Putamen (tissue), 1 donor: ENCODE measurements around the gene USP35.

Source experiments
- DNase-seq: peaks from one replicate; pipeline ENCODE4 v3.0.0-alpha.2; 2016; ENCODE audit warnings: low spot score

Gene USP35, protein sequence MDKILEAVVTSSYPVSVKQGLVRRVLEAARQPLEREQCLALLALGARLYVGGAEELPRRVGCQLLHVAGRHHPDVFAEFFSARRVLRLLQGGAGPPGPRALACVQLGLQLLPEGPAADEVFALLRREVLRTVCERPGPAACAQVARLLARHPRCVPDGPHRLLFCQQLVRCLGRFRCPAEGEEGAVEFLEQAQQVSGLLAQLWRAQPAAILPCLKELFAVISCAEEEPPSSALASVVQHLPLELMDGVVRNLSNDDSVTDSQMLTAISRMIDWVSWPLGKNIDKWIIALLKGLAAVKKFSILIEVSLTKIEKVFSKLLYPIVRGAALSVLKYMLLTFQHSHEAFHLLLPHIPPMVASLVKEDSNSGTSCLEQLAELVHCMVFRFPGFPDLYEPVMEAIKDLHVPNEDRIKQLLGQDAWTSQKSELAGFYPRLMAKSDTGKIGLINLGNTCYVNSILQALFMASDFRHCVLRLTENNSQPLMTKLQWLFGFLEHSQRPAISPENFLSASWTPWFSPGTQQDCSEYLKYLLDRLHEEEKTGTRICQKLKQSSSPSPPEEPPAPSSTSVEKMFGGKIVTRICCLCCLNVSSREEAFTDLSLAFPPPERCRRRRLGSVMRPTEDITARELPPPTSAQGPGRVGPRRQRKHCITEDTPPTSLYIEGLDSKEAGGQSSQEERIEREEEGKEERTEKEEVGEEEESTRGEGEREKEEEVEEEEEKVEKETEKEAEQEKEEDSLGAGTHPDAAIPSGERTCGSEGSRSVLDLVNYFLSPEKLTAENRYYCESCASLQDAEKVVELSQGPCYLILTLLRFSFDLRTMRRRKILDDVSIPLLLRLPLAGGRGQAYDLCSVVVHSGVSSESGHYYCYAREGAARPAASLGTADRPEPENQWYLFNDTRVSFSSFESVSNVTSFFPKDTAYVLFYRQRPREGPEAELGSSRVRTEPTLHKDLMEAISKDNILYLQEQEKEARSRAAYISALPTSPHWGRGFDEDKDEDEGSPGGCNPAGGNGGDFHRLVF

DNA sequence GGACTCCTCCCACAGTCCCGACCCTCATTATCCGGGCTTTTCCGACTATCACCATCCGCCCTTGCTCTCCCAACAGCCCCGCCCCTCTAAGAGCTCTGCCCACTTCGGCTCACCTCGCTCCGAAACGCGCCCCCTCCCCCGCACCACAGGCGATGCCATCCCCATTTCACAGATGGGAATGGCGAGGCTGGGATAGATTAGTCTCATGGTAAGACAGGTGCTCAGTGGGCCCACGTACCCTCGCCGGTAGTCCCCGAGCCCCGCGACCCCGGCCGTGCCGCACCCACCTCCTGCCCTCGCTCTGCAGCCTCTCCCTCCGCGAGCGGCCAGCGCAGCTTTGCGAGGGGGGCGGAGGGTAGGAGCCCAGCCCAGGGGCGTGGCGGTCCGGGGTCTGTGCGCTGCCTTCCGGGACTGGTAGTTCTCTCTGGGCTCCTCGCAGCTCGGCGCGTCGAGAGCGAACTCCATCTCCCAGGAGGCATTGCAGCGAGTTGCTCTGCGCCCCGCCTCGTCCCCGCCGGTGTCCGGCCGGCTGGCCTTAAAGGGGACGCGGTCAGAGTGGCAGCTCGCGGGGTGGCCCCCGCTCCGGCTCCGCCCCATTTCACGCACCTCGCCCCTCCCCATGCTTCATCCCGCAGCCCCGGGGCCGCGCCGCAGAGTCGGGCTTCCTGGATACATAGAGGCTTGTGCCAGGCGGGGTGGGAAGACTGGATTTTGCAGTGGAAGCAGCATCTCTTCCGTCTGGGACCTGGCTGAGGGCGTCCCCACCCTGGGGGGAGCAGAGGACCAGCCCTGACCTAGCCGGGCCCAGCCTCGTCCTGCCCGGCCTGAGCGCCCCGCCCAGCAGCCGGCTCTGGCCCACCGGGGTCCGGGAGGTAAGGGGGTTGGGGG lies at the start of gene USP35, which contains the start of gene KCTD21:
TSS of gene USP35 (plus strand) at position 634 of the 888 bp plus-strand sequence. CDS start 7,327 bp downstream, outside the sequence.
TSS of gene KCTD21 (minus strand) at position 341 of the 888 bp plus-strand sequence. CDS start 14,072 bp downstream, outside the sequence.
- DNase-seq, result peak; percentile 96

DNA sequence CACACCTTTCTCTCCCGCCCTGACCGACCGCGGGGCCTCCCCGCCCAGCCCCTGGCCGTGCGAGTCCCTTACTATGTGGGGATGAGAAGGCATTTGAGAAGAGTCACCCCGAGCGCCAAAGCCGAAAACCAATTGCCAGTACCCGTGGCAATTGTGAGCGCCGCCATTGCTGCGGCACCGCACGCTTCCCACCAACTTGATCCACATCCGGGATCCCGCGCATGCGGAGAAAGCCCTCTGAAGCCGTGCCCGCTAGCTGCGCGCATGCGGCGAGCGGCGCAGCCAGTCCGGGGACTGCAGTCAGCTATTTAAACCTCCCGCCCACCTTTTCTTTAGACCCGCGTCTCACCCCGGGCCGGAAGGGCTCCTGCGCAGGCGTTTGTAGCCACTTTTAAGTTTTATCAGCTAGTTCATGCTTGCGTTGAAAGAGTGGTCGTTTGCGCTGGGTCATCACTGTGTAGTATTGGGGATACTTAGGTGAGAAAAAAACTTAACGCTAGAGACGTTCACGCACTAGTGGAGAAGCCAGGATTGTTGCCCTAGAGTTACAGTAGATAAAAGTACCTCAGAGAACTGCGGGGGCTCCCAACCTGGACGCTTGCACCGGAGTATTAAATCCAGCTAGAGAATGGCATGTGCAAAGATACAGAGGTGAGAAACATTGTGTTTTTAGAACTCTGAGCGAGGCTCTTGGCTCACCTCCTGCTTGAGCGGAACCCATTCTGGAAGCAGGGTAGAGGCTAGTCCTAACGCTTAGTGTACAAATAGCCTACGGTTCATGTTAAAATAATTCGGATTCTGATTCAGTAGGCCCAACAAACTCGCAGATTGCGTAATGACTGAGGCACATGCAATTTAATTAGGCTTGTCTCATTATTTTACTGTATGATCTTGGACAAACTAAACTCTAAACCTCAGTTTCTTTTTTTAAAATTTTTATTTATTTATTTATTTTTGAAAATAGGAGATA lies 49.0 kb upstream of the USP35 start, which contains the start of gene ALG8:
TSS of gene ALG8 (minus strand) at position 205 of the 970 bp plus-strand sequence. CDS start at position 167, 38 bp downstream.
- peak; percentile 93 for DNase-seq

DNA sequence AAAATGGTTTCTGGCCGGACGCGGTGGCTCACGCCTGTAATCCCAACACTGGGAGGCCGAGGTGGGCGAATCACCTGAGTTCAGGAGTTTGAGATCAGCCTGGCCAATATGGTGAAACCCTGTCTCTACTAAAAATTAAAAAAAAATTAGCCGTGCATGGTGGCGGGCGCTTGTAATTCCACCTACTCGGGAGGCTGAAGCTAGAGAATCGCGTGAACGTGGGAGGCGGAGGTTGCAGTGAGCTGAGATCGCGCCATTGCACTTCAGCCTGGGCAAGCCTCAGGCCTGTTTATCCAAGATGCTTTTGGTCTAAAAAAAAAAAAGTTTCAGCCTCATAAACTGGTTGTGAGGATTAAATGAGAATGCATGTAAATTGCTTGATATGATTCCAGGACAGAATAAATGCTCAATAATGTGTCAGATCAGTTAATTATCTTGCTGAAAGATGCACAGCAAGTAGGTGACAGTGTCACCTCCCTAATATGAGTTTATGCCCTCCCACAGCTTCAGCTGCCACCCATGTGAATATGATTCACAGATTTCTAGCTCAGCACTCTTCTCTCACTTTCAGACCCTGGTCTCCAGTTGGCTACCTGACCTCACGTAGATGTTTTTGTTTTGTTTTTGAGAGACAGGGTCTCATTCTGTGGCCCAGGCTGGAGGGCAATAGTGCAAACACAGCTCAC lies 48.2 kb upstream of the USP35 start:
- DNase-seq, result peak; percentile 65

DNA sequence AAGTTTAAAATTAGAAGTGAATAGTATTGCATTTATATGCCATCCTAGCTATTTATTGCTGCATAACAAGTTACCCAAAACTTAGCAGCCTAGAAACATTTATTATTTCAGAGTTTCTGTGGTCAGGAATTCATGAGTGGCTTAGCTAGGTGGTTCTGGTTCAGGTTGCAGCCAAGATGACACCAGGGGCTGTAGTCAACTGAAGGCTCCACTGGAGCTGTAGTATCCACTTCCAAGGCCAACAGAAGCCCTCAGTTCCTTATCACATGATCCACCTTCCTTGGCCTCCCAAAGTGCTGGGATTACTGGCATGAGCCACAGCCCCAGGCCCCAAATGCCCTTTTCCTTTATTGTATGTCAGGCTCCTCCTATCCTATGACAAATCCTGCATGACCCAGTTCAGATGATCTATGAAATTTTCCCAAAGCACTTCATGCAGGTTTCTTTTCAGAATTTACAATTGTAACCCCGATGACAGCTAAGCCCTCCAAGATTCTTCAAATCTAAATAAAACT lies 43.2 kb upstream of the USP35 start:
- no peak for DNase-seq

DNA sequence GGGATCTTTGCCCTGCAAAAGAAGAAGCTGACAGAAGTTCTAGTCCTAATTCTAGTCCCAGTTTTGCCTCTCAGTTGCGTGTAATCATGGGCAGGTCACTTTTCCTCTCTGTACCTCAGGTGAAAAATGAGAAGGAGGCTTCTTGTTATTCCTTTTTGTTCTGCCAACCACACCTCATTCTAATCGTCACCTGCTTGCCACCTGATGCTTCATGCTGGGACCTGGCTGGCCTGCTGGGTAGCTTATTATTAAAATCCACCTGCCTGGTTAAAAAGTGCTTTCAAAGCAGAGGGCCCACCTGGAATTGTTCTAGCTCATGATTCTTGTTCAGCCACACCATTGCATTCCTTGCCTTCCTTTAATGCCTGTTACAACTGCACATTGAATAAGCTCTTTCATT lies 40.9 kb upstream of the USP35 start:
- no peak for DNase-seq

DNA sequence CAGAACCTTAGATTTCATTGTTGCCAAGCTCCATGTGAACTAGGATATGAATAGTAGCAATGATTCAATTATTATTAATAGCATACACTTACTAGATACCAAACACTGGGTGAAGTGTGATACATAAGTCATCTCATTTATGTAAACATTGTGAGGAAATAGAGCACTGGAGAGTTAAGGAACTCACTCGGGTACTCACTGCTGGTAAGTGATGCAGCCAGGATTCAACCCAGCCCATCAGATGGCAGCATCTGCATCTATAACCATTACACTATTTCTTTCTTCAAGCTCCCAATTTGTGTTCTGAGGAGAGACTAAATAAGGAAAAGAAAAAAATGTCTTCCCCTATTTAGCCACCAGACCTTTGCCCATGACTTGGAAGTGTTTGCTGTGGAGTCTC lies 39.1 kb upstream of the USP35 start:
- no peak for DNase-seq

DNA sequence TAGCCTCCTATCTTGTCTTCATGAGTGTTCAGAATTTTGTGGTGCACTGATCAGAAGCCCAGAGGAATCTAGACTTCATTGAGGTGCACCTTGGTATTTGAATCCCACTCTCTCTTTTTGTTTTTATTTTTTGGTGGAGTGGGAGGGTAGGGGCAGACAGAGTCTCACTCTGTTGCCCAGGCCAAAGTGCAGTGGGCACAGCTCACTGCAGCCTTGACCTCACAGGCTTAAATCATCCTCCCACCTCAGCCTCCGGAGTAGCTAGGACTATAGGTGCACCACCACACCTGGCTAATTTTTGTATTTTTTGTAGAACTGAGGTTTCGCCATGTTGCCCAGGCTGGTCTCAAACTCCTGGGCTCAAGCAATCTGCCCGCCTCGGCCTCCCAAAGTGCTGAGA lies 38.4 kb upstream of the USP35 start:
- no peak for DNase-seq

DNA sequence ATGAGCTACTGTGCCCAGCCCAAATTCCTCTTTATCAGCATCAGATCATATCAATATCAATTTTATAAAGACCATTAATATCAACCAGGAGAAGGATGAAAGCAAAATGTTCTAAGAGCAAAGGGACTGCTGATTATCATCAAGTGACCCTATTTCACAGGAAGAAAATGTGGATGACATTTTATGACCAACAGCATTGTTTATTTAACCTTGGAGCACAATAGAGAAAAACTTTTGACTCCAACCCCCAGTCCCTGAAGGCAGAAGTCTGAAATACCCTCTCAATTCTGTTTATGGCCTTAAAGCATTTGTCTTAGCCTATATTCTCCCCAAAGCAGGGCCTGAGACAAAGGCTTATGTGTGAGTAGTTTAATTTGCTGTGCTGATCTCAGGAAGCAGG lies 38.0 kb upstream of the USP35 start:
- no peak for DNase-seq

DNA sequence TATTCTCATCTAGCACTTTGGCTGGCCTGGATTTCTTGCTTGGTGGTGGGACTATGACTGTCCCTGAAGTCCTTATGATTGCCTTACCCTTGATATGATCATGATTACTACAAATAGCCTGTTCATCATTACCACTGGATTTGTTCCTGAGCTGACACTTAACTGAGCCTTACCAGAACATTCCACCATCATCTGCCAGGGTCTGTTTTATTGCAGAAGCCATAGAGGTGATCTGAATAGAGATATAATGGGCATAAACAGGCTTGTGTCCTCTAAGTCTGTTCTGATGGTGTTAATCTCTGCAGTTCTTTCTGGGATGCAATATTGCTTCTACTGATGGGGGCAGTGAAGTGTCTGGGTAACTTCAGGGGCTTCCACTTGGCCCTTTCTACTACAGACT lies 36.9 kb upstream of the USP35 start:
- DNase-seq, result no peak

DNA sequence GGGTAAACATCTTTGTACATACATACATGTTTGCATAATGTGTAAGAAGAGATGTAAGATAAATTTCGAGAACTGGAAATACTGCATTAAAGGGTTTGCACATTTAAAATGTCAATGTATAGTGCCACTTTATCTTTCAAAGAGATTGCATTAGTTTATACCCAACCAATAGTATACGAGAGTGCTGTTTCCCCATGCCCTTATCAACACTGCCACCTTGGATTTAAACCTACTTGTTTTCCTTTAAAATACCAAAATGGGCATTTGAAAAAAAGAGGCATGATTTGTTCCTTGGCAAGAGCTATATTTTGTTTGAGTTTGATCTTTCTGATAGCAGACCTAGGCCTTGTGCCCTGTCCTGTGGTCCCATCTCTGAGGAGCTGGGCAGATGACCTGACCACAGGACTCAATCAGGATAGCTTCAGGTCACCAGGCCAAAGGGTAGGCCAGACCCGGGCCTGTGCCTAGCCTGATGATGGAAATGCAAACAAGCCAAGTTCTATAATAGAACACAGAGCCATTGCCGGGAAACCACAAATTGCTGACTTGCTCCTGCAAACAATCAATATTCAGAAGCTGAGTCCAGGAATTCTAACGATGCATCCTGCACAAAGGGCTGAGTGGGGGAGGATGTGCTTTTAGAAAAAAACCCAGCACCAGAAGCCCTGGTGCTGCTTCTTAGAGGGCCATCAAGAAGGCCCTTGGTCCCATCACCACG lies 32.4 kb upstream of the USP35 start:
- DNase-seq, result no peak

DNA sequence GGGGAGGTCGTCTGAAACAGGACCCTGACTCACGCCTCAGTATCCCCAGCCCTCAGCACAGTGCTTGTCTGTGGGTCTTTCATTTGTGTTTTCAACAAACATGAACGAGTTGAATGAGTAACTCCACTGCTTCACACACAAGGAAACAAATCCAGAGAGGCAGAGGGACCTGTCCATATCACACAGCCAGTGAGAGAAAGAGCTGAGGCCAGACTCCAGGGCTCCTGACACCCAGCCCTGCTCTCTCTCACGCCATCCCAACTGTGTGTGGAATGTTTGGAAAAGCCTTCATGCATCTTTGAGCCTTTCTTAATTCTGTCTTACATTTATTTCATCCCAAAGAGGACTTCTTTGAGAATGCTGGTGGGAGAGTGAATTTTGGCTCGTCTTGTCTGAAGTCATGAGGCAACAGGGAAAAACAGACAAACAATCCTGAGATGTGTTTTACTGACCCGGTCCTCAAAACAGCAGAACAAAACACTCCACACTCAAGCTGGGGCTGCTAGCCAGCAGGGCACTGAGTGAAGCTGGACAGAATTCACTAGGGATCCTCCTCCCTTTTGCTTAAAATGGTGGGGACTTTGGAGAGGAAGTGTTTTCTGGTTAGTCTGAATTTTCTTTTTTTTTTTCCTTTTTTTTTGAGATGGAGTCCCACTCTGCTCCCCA lies 29.6 kb upstream of the USP35 start:
- no peak for DNase-seq

DNA sequence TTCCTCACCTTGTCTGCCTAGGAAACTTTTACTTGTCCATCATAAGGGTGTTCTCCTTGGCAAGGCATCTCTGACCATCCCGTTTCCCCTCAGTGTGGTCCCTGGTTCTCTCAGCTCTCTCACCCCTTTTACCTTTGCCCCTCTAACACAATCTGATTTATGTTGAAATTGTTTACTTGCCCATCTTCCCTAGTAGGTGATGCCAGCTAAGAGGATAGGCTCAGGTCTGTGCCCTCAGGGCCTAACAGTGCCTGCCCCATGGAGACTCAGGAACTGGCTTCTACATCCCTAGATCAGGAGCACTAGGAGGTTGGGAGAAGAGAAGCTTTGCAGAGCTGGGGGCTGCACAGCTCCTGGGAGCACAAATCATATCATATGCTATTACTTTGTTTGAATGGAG lies 28.2 kb upstream of the USP35 start:
- no peak for DNase-seq

DNA sequence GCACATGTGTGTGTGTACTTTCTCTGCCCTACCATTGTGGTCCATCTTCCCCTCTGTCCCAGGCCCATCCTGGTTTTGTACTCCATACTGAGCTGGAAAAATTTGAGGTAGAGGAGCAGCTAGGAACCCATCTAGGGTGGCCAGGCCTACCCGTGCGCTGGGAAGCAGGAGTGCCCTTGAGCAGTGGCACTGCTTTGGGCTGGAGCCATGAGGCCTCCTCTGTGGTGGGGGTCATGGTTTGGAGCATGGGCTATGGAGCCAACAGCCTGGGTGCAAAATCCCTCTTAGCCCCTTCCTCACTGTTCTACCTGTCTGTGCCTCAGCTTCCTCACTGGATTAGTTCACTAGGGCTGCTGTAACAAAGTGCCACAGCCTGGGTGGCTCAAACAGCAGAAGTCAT lies 27.4 kb upstream of the USP35 start:
- DNase-seq, result no peak

DNA sequence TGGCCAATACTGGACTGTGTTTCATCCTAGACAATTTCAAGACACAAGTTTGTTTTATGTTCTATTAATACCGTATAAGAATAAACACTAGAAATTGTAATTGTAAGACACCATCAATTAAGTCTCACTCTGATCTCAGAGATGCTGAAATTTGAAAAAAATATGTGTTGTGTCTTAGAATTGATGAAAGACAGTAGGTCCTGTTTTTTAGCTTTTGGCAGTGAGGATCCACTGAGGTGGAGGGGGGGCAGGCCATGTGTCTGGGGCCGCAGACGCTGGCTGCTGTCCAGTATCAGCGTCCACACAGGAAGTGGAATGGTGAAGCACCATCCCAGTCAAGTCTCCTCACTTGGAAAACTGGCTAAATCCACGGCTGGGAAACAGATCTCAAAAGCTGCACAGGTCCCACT lies 26.8 kb upstream of the USP35 start:
- DNase-seq, result no peak

DNA sequence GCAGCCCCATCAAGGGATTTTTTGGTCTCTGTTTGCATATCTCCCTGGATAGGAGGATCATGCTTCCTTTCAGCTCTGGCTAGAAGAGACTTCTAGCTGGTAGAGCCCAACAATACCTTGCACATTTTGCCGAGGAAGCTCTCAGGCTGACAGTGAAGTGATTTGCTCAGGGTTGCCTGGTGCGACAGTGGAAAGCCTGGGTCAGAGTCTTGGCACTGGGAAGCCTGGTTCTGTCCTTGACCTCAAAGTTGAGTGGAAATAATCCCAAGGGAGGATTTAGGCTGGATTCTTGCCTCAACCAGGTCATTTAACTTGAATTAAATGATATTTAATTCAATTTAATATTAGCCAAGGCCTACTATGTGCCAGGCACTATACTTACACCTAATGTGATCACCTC lies 24.9 kb upstream of the USP35 start:
- no peak for DNase-seq

DNA sequence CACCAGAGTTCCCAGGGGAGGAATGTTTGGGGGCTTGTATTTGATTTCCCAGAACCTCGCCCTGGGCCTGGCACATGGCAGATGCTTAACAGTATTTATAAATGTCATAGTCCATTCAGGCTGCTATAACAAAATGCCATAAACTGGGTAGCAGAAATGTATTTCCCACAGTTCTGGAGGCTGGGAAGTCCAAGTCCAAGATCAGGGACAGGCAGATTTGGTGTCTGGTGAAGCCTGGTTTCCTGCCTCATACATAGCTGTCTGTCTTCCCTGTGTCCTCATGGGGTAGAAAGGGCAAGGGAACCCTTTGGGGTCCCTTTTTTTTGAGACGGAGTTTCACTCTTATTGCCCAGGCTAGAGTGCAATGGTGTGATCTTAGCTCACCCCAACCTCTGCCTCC lies 24.2 kb upstream of the USP35 start:
- DNase-seq, result no peak

DNA sequence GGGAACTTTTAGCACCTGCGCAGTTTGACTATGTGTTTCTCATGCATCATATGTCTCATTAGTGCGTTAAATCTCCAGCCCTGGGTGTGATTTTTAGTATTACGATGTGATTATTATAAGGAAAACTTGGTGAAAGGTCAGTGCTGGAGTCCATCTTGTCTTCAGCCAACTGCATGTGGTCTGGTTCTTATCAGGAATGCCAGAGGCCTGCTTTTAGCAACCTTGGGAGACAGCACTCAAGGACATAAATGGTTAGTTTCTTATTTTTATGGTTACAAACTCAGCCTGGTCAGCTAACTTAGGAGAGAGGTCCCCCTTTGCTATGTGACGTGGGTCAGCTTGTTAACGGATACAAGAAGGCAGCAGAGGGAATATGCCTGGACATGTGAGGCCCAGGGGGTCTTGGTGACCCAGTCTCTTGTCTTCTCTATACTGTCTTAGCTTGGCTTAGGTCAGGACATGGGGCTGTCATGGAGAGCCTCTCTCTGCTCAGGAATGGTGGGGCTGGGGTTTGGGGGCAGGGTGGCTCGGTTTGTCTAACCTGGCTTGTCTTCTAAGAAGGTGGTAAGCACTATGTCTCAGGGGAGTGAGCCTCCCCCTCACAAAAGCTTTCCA lies 21.8 kb upstream of the USP35 start:
- DNase-seq, result no peak
